PC-3 (cell line): Measurements from ENCODE around the gene NDUFA3. TPM values are rescaled to one million over a fixed set of nuclear protein-coding genes. Genes with fewer than 3 reads are reported as not detected.
A peak's percentile ranks its signal among the peaks of the same experiment; 100 is the strongest.

Experiments used
- ATAC-seq: fragments of 200-7000 bp; cut with Tn5 transposase; 2 replicates; pipeline ENCODE4 v1.9.1; 2020; ENCODE audit warnings: mild to moderate bottlenecking, moderate library complexity
- BruUV-seq: library from RNA; stranded (reverse); fragments of 400-500 nt; replicated peaks from 2 replicates; lab custom pipeline; 2021; lab: Mats Ljungman, UMichigan
- CTCF ChIA-PET: fragments of 300-600 bp; sonication (Branson Sonifier 250); formaldehyde crosslinking; loops from one replicate; lab custom pipeline; 2022; ENCODE audit warnings: antibody characterized with exemption; lab: Charles Lee
- POLR2A ChIA-PET: fragments of 300-600 bp; sonication (Branson Sonifier 250); formaldehyde crosslinking; loops from one replicate; lab custom pipeline; 2022; ENCODE audit warnings: antibody characterized with exemption; ENCODE audit not compliant: unreplicated experiment; lab: Charles Lee
- DNase-seq: peaks from one replicate; pipeline ENCODE4 v3.0.0-alpha.2; 2015
- H2AFZ ChIP-seq: fragments of 300-600 bp; sonication (generic); 2 replicates; pipeline ENCODE4 v1.6.0; 2016; ENCODE audit warnings: antibody characterized with exemption, low read length
- H3F3A ChIP-seq: fragments of 300-600 bp; sonication (generic); one replicate; pipeline ENCODE4 v1.6.0; 2017; ENCODE audit warnings: antibody characterized with exemption, low read length, control low read depth, mild to moderate bottlenecking; ENCODE audit not compliant: unreplicated experiment
- H3K27ac ChIP-seq: fragments of 300-600 bp; sonication (generic); 2 replicates; pipeline ENCODE4 v1.5.1; 2016; ENCODE audit warnings: mild to moderate bottlenecking, low read length
- H3K27me3 ChIP-seq: fragments of 300-600 bp; sonication (generic); 2 replicates; pipeline ENCODE4 v1.6.1; 2016; ENCODE audit warnings: low read length, mixed read lengths
- H3K36me3 ChIP-seq: fragments of 300-600 bp; sonication (generic); 2 replicates; pipeline ENCODE4 v1.6.1; 2016; ENCODE audit warnings: low read depth, mixed run types, low read length, mixed read lengths
- H3K4me1 ChIP-seq: fragments of 300-600 bp; sonication (generic); 2 replicates; pipeline ENCODE4 v1.5.1; 2016; ENCODE audit warnings: low read length; ENCODE audit not compliant: insufficient read depth
- H3K4me2 ChIP-seq: fragments of 300-600 bp; sonication (generic); 2 replicates; pipeline ENCODE4 v1.6.0; 2016; ENCODE audit warnings: low read length
- H3K4me3 ChIP-seq: fragments of 300-600 bp; sonication (generic); 2 replicates; pipeline ENCODE4 v1.5.1; 2016; ENCODE audit warnings: mild to moderate bottlenecking, low read length, mixed read lengths
- H3K79me2 ChIP-seq: fragments of 300-600 bp; sonication (generic); 2 replicates; pipeline ENCODE4 v1.6.1; 2017; ENCODE audit warnings: low read length, mixed read lengths
- H3K9ac ChIP-seq: fragments of 300-600 bp; sonication (generic); 2 replicates; pipeline ENCODE4 v1.6.0; 2016; ENCODE audit warnings: mild to moderate bottlenecking, low read length
- H3K9me2 ChIP-seq: fragments of 300-600 bp; sonication (generic); replicated peaks from 2 replicates; pipeline ENCODE4 v1.6.1; 2016; ENCODE audit warnings: mixed run types, low read length, mixed read lengths
- H3K9me3 ChIP-seq: fragments of 300-600 bp; sonication (generic); 2 replicates; pipeline ENCODE4 v1.6.1; 2016; ENCODE audit warnings: low read length, mixed read lengths
- H4K20me1 ChIP-seq: fragments of 300-600 bp; sonication (generic); 2 replicates; pipeline ENCODE4 v1.6.1; 2016; ENCODE audit warnings: low read length, mixed read lengths
- CTCF ChIP-seq: fragments of 300-600 bp; sonication (generic); conservative IDR thresholded peaks from 2 replicates; pipeline ENCODE4 v1.5.1; 2017; ENCODE audit warnings: antibody characterized with exemption, low read depth, mild to moderate bottlenecking, low read length
- EZH2 ChIP-seq: fragments of 300-600 bp; sonication (generic); IDR thresholded peaks from one replicate; pipeline ENCODE4 v1.6.1; 2017; ENCODE audit warnings: antibody characterized with exemption, mild to moderate bottlenecking, low read length; ENCODE audit not compliant: unreplicated experiment
- EZH2phosphoT487 ChIP-seq: fragments of 300-600 bp; sonication (generic); IDR thresholded peaks from 2 replicates; pipeline ENCODE4 v1.6.1; 2018; ENCODE audit warnings: mild to moderate bottlenecking, antibody characterized with exemption, low read length, borderline replicate concordance
- intact Hi-C: fragments of 100-400 bp; cut with micrococcal nuclease; formaldehyde crosslinking; loops from 2 replicates; pipeline ENCODE4 v1.9.0; 2023
- total RNA-seq: library from RNA; depleted of rRNA; stranded (reverse); fragments of >200 nt; gene quantifications from 2 replicates; pipeline ENCODE4 v1.2.3, GENCODE V29; 2014

NDUFA3 gene
- total RNA-seq, 1 experiment from 2014 or later = 138 TPM

GRCh38 chr19:54128796-54129616 is 26.4 kb downstream of the NDUFA3 start:
- POLR2A ChIA-PET = interaction anchor here (0.5 kb wide), 1 partner anchor 36 kb away, joined by 11 read pairs; no protein-coding TSS in a partner anchor
- Histone ChIP-seq H3K4me2 (no peak overlapping the region), H3K36me3 (peaks cover 50% of the 10 kb centered on the region), H3K27ac (no peak overlapping the region), H3K9me2 (no peaks in the 10 kb centered on the region), H3K27me3 (no peaks in the 10 kb centered on the region), H2AFZ (no peak overlapping the region), H3K9ac (no peak overlapping the region), H3K4me3 (no peak overlapping the region), H3K9me3 (no peaks in the 10 kb centered on the region), H3K4me1 (no peaks in the 10 kb centered on the region), H3K79me2 (no peaks in the 10 kb centered on the region), H3F3A (no peaks in the 10 kb centered on the region), H4K20me1 (no peaks in the 10 kb centered on the region)
- CTCF ChIA-PET = no interaction called here
- no peak for ATAC-seq
- intact Hi-C loops = no loop called here
- no peak for DNase-seq
- BruUV-seq = no TSS peak
- TF ChIP-seq EZH2 = no peak
- no peak for TF ChIP-seq CTCF

GRCh38 chr19:54129617-54129996 is 27.0 kb downstream of the NDUFA3 start:
- no peaks in the 10 kb centered on the region for H3K9me2 ChIP-seq
- POLR2A ChIA-PET = no interaction called here
- no peaks in the 10 kb centered on the region for H4K20me1 ChIP-seq
- TF ChIP-seq EZH2phosphoT487 (no peak), CTCF (no peak), EZH2 (no peak)
- H3K9ac ChIP-seq = no peak overlapping the region
- no peaks in the 10 kb centered on the region for H3K9me3 ChIP-seq
- no peak for DNase-seq
- no peaks in the 10 kb centered on the region for H3K79me2 ChIP-seq
- H3F3A ChIP-seq = no peaks in the 10 kb centered on the region
- peaks cover 48% of the 10 kb centered on the region for H3K36me3 ChIP-seq
- no TSS peak for BruUV-seq
- intact Hi-C loops = no loop called here
- CTCF ChIA-PET = no interaction called here
- H3K4me2 ChIP-seq = no peak overlapping the region
- no peak for ATAC-seq
- H2AFZ ChIP-seq = no peak overlapping the region
- H3K27me3 ChIP-seq = no peaks in the 10 kb centered on the region
- H3K27ac ChIP-seq = no peak overlapping the region
- no peaks in the 10 kb centered on the region for H3K4me1 ChIP-seq
- no peak overlapping the region for H3K4me3 ChIP-seq

GRCh38 chr19:54133312-54133956 is 30.8 kb downstream of the NDUFA3 start:
- Histone ChIP-seq H3K27me3 (no peaks in the 10 kb centered on the region), H3K9me3 (no peaks in the 10 kb centered on the region), H3F3A (no peaks in the 10 kb centered on the region), H3K4me2 (no peak overlapping the region), H3K9ac (no peak overlapping the region), H3K4me3 (no peak overlapping the region), H3K36me3 (peaks cover 23% of the 10 kb centered on the region), H3K9me2 (no peaks in the 10 kb centered on the region), H3K79me2 (peaks cover 9% of the 10 kb centered on the region), H3K4me1 (peaks cover 7% of the 10 kb centered on the region; the same call in 1 of the 2 replicates), H3K27ac (no peak overlapping the region), H4K20me1 (no peaks in the 10 kb centered on the region), H2AFZ (no peak overlapping the region)
- DNase-seq (peak; percentile 52), ATAC-seq (no peak)
- BruUV-seq = no TSS peak
- CTCF ChIA-PET = no interaction called here
- TF ChIP-seq CTCF (no peak), EZH2phosphoT487 (no peak), EZH2 (no peak)
- POLR2A ChIA-PET = no interaction called here
- intact Hi-C loops = no loop called here
